ENCODE data around the gene CRHR1. TPM values are rescaled to one million over a fixed set of nuclear protein-coding genes. Genes with fewer than 3 reads are reported as not detected.
A peak's percentile ranks its signal among the peaks of the same experiment; 100 is the strongest.

CRHR1 gene
- total RNA-seq: not detected
- long read RNA-seq: 0 reads

- Histone ChIP-seq H3K27ac (no peak within 1 kb of the TSS), H3K27me3 (peaks cover 0 to 18% of the 10 kb centered on the region in 2 donors), H3K4me3 (peak within 1 kb of the TSS; percentile 9 to 24 (median 11)), H3K9me3 (no peaks in the 10 kb centered on the region), H3K36me3 (no peaks in the 10 kb centered on the region), H3K4me1 (peaks cover 0 to 20% (median 4%) of the 10 kb centered on the region in 4 donors)
- DNase-seq (no peak), ATAC-seq (peak; percentile 4 to 42 (median 16))
- intact Hi-C loops (cut with DNase I): no loop called here
- TF ChIP-seq CTCF (IDR thresholded peaks at IDR 0.05) (no peak), POLR2A (IDR thresholded peaks at IDR 0.05) (no peak)
- 0% methylated on average over 6 of the region's 56 CpGs for WGBS (ENCODE audit: insufficient coverage, low coverage, low lambda C conversion rate, missing lambda C conversion rate)
Observed at GRCh38 chr17:45784293-45784740, at the start of gene CRHR1. CRHR1 (plus strand) TSS chr17:45784320; CDS start chr17:45784545, 225 bp downstream.

- no peak for ATAC-seq
Observed at GRCh38 chr17:45734598-45734997, 49.5 kb upstream of the CRHR1 start.

GRCh38 chr17:45735488-45735887 is 48.6 kb upstream of the CRHR1 start:
- intact Hi-C loops (cut with DNase I): no loop called here
- Histone ChIP-seq H3K27me3 (no peaks in the 10 kb centered on the region), H3K9me3 (peaks cover 0 to 6% (median 0%) of the 10 kb centered on the region in 4 donors), H3K4me3 (no peak overlapping the region), H3K4me1 (no peaks in the 10 kb centered on the region), H3K36me3 (no peaks in the 10 kb centered on the region), H3K27ac (no peak overlapping the region)
- ATAC-seq (no peak), DNase-seq (no peak)
- 0% methylated on average over 1 of the region's 1 CpG for WGBS (ENCODE audit: insufficient coverage, low coverage, low lambda C conversion rate, missing lambda C conversion rate)
- TF ChIP-seq CTCF (IDR thresholded peaks at IDR 0.05) (no peak), POLR2A (IDR thresholded peaks at IDR 0.05) (no peak)

More at GRCh38 chr17:45734598-45734997, 49.5 kb upstream of the CRHR1 start:
- intact Hi-C loops (cut with DNase I): no loop called here
- TF ChIP-seq POLR2A (IDR thresholded peaks at IDR 0.05): no peak
- no peak for TF ChIP-seq CTCF (IDR thresholded peaks at IDR 0.05)
- DNase-seq: no peak
- no peak overlapping the region for H3K4me3 ChIP-seq
- peaks cover 0 to 6% (median 0%) of the 10 kb centered on the region in 4 donors for H3K9me3 ChIP-seq
- no CpG with 5 or more reads among the region's 3 CpGs for WGBS (ENCODE audit: insufficient coverage, low coverage, low lambda C conversion rate, missing lambda C conversion rate)
- H3K4me1 ChIP-seq: no peaks in the 10 kb centered on the region
- no peaks in the 10 kb centered on the region for H3K36me3 ChIP-seq
- no peak overlapping the region for H3K27ac ChIP-seq
- no peaks in the 10 kb centered on the region for H3K27me3 ChIP-seq

- Histone ChIP-seq H3K9me3 (no peaks in the 10 kb centered on the region), H3K27ac (no peak overlapping the region), H3K36me3 (no peaks in the 10 kb centered on the region), H3K4me3 (no peak overlapping the region), H3K27me3 (no peaks in the 10 kb centered on the region), H3K4me1 (no peaks in the 10 kb centered on the region)
- DNase-seq (no peak), ATAC-seq (no peak)
- TF ChIP-seq POLR2A (IDR thresholded peaks at IDR 0.05) (no peak), CTCF (IDR thresholded peaks at IDR 0.05) (no peak)
- intact Hi-C loops (cut with DNase I): loop anchor here in 1 of 2 donors (10.0 kb wide), 1 partner anchor 65 kb away; no protein-coding TSS in a partner anchor
- WGBS (ENCODE audit: insufficient coverage, low coverage, low lambda C conversion rate, missing lambda C conversion rate): 100% methylated on average over 2 of the region's 2 CpGs
Observed at GRCh38 chr17:45739786-45740185, 44.3 kb upstream of the CRHR1 start.

All from right lobe of liver (tissue), 6 donors.